K562 (cell line): ENCODE measurements around the gene ZNF627. TPM values are rescaled to one million over a fixed set of nuclear protein-coding genes. Genes with fewer than 3 reads are reported as not detected.
A peak's percentile ranks its signal among the peaks of the same experiment; 100 is the strongest.

Source experiments
- ILF3 ChIP-seq: fragments of 450-650 bp; IDR thresholded peaks from 2 replicates; pipeline ENCODE4 v1.6.1; 2018; ENCODE audit warnings: antibody characterized with exemption, mild to moderate bottlenecking, moderate library complexity, borderline replicate concordance
- RBFOX2 ChIP-seq: fragments of 200-400 bp; formaldehyde crosslinking; IDR thresholded peaks from 2 replicates; pipeline ENCODE4 v1.6.1; 2017; ENCODE audit warnings: low read depth, mild to moderate bottlenecking, low read length, moderate library complexity
- RBM22 ChIP-seq: fragments of 200-400 bp; formaldehyde crosslinking; IDR thresholded peaks from 2 replicates; pipeline ENCODE4 v1.6.1; 2018; ENCODE audit warnings: low read length, low read depth; ENCODE audit not compliant: poor library complexity, severe bottlenecking
- YY1 ChIP-seq, 3 experiments: IDR thresholded peaks; 2 replicates each; pipeline ENCODE4 v1.6.1; 2011; ENCODE audit warnings: low read length in 2 of 3, mild to moderate bottlenecking in 2 of 3, moderate library complexity in 2 of 3, borderline replicate concordance in 1 of 3, control low read depth in 1 of 3, low read depth in 1 of 3; ENCODE audit not compliant: insufficient read depth in 3 of 3, insufficient replicate concordance in 2 of 3, control insufficient read depth in 1 of 3, insufficient read length in 1 of 3; ENCODE audit errors: extremely low read depth in 1 of 3
- ZKSCAN3 ChIP-seq: fragments of 250-450 bp; sonication (Bioruptor Pico); IDR thresholded peaks from 2 replicates; pipeline ENCODE4 v1.4.0; 2020
- polyA plus RNA-seq, 8 experiments: library from polyadenylated mRNA; depleted of rRNA in 4 of 8; stranded (reverse) in 5 of 8; unstranded in 3 of 8; fragments of >200 nt; fragmentation: Nextera tagmentation in 2 of 8; fragmentation: Illumina TruSeq in 1 of 8; extraction: Ambion mirVana in 2 of 8; extraction: Trizol in 1 of 8; gene quantifications; 2 replicates each; pipeline versions ENCODE4 v1.2.1 to v1.2.3, GENCODE V29; 2011 to 2014; ENCODE audit warnings: inconsistent platforms in 1 of 8, missing spikeins in 1 of 8
- total RNA-seq, 7 experiments: library from RNA; depleted of rRNA in 6 of 7; stranded (reverse); fragments of >200 nt in 6 of 7; fragmentation: Illumina TruSeq in 2 of 7; extraction: Trizol in 2 of 7; gene quantifications; 2 replicates each; pipeline versions ENCODE4 v1.2.1 to v1.2.3, GENCODE V29; 2011 to 2021; ENCODE audit warnings: low replicate concordance in 1 of 7
- TF ChIP-seq, protein P1 (sequence below), 3 experiments: IDR thresholded peaks in 2 of 3; conservative IDR thresholded peaks in 1 of 3; 2 replicates each; pipeline ENCODE4 v1.5.1; 2011 to 2012; ENCODE audit warnings: low read length in 3 of 3, mild to moderate bottlenecking in 3 of 3, control low read depth in 2 of 3, improper control_type of control experiment in 1 of 3, inconsistent platforms in 1 of 3, low read depth in 1 of 3, mixed read lengths in 1 of 3, moderate library complexity in 1 of 3; ENCODE audit not compliant: insufficient read depth in 2 of 3
- TF ChIP-seq, protein P2 (sequence below), 2 experiments: fragments of 450-650 bp; formaldehyde crosslinking in 1 of 2; IDR thresholded peaks; 2 replicates each; pipeline versions ENCODE4 v1.4.0 to v1.6.1; 2014 to 2020; ENCODE audit warnings: mild to moderate bottlenecking in 2 of 2, borderline replicate concordance in 1 of 2, low read depth in 1 of 2

Gene ZNF627
- total and polyA plus RNA-seq, 9 of the 15 experiments (the other 6 are each of a cell fraction or from before 2014, with no cell fraction given): 6.4 to 19.9 (median 10.6) TPM

DNA sequence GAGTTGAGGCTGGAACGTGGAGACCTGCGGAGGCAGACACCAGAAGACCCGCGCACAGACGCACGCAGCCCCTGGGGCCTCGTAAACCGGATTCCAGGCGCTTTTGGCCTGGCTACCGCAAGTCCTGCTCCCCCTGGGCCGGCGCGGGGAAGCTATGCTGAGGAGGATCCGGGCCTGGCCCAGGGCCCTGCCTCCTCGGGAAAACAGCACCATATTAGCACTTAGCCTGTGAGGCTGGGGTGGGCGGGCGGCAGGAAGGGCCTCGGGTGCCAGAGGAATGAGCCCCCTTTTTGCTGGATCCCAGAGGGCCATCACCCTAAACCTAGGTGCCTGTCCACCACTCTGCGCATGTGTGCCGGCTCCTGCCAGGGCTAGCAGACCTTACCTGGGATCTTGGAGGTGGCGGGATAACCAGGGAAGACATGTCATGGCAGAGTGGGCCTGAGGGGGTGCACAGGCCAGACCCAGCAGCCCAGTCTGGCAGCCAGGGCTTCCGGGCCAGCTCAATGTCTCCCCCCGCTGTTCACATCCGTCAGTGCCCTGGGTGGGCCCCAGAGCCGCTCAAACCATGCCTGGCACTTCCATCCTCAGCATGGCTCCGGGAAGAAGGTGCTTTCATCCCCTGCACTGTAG is 45.6 kb upstream of the ZNF627 start (continued):
- TF ChIP-seq, protein P1, sequence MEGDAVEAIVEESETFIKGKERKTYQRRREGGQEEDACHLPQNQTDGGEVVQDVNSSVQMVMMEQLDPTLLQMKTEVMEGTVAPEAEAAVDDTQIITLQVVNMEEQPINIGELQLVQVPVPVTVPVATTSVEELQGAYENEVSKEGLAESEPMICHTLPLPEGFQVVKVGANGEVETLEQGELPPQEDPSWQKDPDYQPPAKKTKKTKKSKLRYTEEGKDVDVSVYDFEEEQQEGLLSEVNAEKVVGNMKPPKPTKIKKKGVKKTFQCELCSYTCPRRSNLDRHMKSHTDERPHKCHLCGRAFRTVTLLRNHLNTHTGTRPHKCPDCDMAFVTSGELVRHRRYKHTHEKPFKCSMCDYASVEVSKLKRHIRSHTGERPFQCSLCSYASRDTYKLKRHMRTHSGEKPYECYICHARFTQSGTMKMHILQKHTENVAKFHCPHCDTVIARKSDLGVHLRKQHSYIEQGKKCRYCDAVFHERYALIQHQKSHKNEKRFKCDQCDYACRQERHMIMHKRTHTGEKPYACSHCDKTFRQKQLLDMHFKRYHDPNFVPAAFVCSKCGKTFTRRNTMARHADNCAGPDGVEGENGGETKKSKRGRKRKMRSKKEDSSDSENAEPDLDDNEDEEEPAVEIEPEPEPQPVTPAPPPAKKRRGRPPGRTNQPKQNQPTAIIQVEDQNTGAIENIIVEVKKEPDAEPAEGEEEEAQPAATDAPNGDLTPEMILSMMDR (IDR thresholded peaks at IDR 0.05 in 2 of 3, conservative IDR thresholded peaks at IDR 0.05 in 1 of 3; ENCODE audit: insufficient read depth in 2 of 3, low read depth in 1 of 3, low read length in 3 of 3): peak; percentile 61 to 77 (median 64); a peak in 5 of 6 replicates
- TF ChIP-seq YY1 (IDR thresholded peaks at IDR 0.05; ENCODE audit: borderline replicate concordance in 1 of 3, control insufficient read depth in 1 of 3, extremely low read depth in 1 of 3, insufficient read depth in 3 of 3, insufficient read length in 1 of 3, insufficient replicate concordance in 2 of 3, low read depth in 1 of 3, low read length in 2 of 3): peak in 1 of 3 experiments; percentile 17
- no peak for TF ChIP-seq ILF3
- TF ChIP-seq, protein P2, sequence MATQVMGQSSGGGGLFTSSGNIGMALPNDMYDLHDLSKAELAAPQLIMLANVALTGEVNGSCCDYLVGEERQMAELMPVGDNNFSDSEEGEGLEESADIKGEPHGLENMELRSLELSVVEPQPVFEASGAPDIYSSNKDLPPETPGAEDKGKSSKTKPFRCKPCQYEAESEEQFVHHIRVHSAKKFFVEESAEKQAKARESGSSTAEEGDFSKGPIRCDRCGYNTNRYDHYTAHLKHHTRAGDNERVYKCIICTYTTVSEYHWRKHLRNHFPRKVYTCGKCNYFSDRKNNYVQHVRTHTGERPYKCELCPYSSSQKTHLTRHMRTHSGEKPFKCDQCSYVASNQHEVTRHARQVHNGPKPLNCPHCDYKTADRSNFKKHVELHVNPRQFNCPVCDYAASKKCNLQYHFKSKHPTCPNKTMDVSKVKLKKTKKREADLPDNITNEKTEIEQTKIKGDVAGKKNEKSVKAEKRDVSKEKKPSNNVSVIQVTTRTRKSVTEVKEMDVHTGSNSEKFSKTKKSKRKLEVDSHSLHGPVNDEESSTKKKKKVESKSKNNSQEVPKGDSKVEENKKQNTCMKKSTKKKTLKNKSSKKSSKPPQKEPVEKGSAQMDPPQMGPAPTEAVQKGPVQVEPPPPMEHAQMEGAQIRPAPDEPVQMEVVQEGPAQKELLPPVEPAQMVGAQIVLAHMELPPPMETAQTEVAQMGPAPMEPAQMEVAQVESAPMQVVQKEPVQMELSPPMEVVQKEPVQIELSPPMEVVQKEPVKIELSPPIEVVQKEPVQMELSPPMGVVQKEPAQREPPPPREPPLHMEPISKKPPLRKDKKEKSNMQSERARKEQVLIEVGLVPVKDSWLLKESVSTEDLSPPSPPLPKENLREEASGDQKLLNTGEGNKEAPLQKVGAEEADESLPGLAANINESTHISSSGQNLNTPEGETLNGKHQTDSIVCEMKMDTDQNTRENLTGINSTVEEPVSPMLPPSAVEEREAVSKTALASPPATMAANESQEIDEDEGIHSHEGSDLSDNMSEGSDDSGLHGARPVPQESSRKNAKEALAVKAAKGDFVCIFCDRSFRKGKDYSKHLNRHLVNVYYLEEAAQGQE (IDR thresholded peaks at IDR 0.05; ENCODE audit: borderline replicate concordance): peak; percentile 56; the same call in 1 of the 2 replicates
- TF ChIP-seq, protein P2 (CRISPR knock-in tag; IDR thresholded peaks at IDR 0.05; ENCODE audit: low read depth): no peak
- no peak for TF ChIP-seq ZKSCAN3 (CRISPR knock-in tag)
- TF ChIP-seq RBFOX2: peak; percentile 49
- TF ChIP-seq RBM22: peak; percentile 25
